H9 (cell line): ENCODE results near the gene MCF2L. TPM values are rescaled to one million over a fixed set of nuclear protein-coding genes. Genes with fewer than 3 reads are reported as not detected.

ENCODE experiments used
- DNase-seq: peaks from one replicate; pipeline ENCODE4 v3.0.0-alpha.2; 2017
- H2AFZ ChIP-seq: one replicate; pipeline ENCODE4 v1.6.1; 2013; ENCODE audit warnings: mild to moderate bottlenecking, low read length, control low read depth, moderate library complexity
- H2AK5ac ChIP-seq: 2 replicates; pipeline ENCODE4 v1.6.1; 2013; ENCODE audit warnings: low read length, control low read depth, mixed read lengths; ENCODE audit not compliant: insufficient read length
- H2BK120ac ChIP-seq: one replicate; pipeline ENCODE4 v1.6.1; 2013; ENCODE audit warnings: low read depth, mild to moderate bottlenecking, low read length, control low read depth, inconsistent platforms; ENCODE audit not compliant: poor library complexity, severe bottlenecking
- H2BK12ac ChIP-seq: 2 replicates; pipeline ENCODE4 v1.6.1; 2013; ENCODE audit warnings: low read length, control low read depth, mixed read lengths, low read depth; ENCODE audit not compliant: insufficient read length
- H2BK15ac ChIP-seq: 2 replicates; pipeline ENCODE4 v1.6.1; 2013; ENCODE audit warnings: low read depth, low read length, control low read depth
- H2BK20ac ChIP-seq: one replicate; pipeline ENCODE4 v1.6.1; 2013; ENCODE audit warnings: low read depth, mild to moderate bottlenecking, low read length, control low read depth, inconsistent platforms; ENCODE audit not compliant: poor library complexity, severe bottlenecking
- H2BK5ac ChIP-seq: 2 replicates; pipeline ENCODE4 v1.6.1; 2013; ENCODE audit warnings: low read length, control low read depth, mixed read lengths; ENCODE audit not compliant: insufficient read length
- H3K14ac ChIP-seq: 2 replicates; pipeline ENCODE4 v1.6.1; 2013; ENCODE audit warnings: low read length, control low read depth; ENCODE audit not compliant: insufficient read depth
- H3K18ac ChIP-seq: 2 replicates; pipeline ENCODE4 v1.6.1; 2013; ENCODE audit warnings: low read depth, mild to moderate bottlenecking, mixed read lengths, low read length, control low read depth; ENCODE audit not compliant: insufficient read length
- H3K23ac ChIP-seq: 2 replicates; pipeline ENCODE4 v1.6.1; 2013; ENCODE audit warnings: low read length, control low read depth, mixed read lengths, low read depth; ENCODE audit not compliant: insufficient read length
- H3K23me2 ChIP-seq: 2 replicates; pipeline ENCODE4 v1.6.1; 2013; ENCODE audit warnings: low read depth, mild to moderate bottlenecking, mixed read lengths, low read length, control low read depth; ENCODE audit not compliant: insufficient read length, poor library complexity, severe bottlenecking
- H3K27ac ChIP-seq: 2 replicates; pipeline ENCODE4 v1.5.1; 2013; ENCODE audit warnings: low read length, control low read depth, mixed read lengths, low read depth; ENCODE audit not compliant: insufficient read length
- H3K27me3 ChIP-seq: 2 replicates; pipeline ENCODE4 v1.6.1; 2013; ENCODE audit warnings: low read length, control low read depth, inconsistent platforms; ENCODE audit not compliant: insufficient read depth
- H3K4ac ChIP-seq: 2 replicates; pipeline ENCODE4 v1.6.1; 2013; ENCODE audit warnings: low read depth, mild to moderate bottlenecking, control low read depth, inconsistent platforms, low read length, moderate library complexity
- H3K4me1 ChIP-seq: 2 replicates; pipeline ENCODE4 v1.6.1; 2013; ENCODE audit warnings: low read length, control low read depth, inconsistent platforms; ENCODE audit not compliant: insufficient read depth
- H3K4me2 ChIP-seq: 2 replicates; pipeline ENCODE4 v1.6.1; 2013; ENCODE audit warnings: low read length, control low read depth, mixed read lengths; ENCODE audit not compliant: insufficient read length, insufficient read depth
- H3K56ac ChIP-seq: 2 replicates; pipeline ENCODE4 v1.6.1; 2013; ENCODE audit warnings: low read depth, mild to moderate bottlenecking, mixed read lengths, low read length, control low read depth; ENCODE audit not compliant: insufficient read length
- H3K79me1 ChIP-seq: 2 replicates; pipeline ENCODE4 v1.6.1; 2013; ENCODE audit warnings: low read depth, mild to moderate bottlenecking, moderate library complexity, low read length, control low read depth, inconsistent platforms; ENCODE audit not compliant: insufficient read depth, poor library complexity, severe bottlenecking
- H3K79me2 ChIP-seq: 2 replicates; pipeline ENCODE4 v1.6.1; 2013; ENCODE audit warnings: low read length, control low read depth, inconsistent platforms; ENCODE audit not compliant: insufficient read depth
- H3K9ac ChIP-seq: 2 replicates; pipeline ENCODE4 v1.6.1; 2013; ENCODE audit warnings: low read length, control low read depth, mixed read lengths; ENCODE audit not compliant: insufficient read length; ENCODE audit errors: extremely low read depth
- H3K9me3 ChIP-seq: one replicate; pipeline ENCODE4 v1.6.1; 2013; ENCODE audit warnings: low read depth, low read length, inconsistent platforms; ENCODE audit not compliant: control insufficient read depth
- H3T11ph ChIP-seq: one replicate; pipeline ENCODE4 v1.6.1; 2013; ENCODE audit warnings: mild to moderate bottlenecking, low read length, control low read depth, inconsistent platforms
- H4K20me1 ChIP-seq: one replicate; pipeline ENCODE4 v1.6.1; 2013; ENCODE audit not compliant: control insufficient read depth, insufficient read length, insufficient read depth
- H4K5ac ChIP-seq: 2 replicates; pipeline ENCODE4 v1.6.1; 2013; ENCODE audit warnings: low read depth, mild to moderate bottlenecking, mixed read lengths, low read length, control low read depth; ENCODE audit not compliant: insufficient read length
- H4K8ac ChIP-seq: replicated peaks from 2 replicates; pipeline ENCODE4 v1.6.1; 2013; ENCODE audit warnings: low read length, control low read depth, mixed read lengths, low read depth; ENCODE audit not compliant: insufficient read length
- H4K91ac ChIP-seq: 2 replicates; pipeline ENCODE4 v1.6.1; 2013; ENCODE audit warnings: low read depth, mild to moderate bottlenecking, moderate library complexity, mixed read lengths, low read length, control low read depth; ENCODE audit not compliant: insufficient read length
- H3K27ac Mint-ChIP-seq, 3 experiments: 2 replicates in 2 of 3; 3 replicates in 1 of 3; pipeline ENCODE4 v1.8.0; 2020 to 2021; ENCODE audit warnings: mixed read lengths in 3 of 3, mild to moderate bottlenecking in 1 of 3, moderate library complexity in 1 of 3
- H3K27me3 Mint-ChIP-seq: 2 replicates; pipeline ENCODE4 v1.8.0; 2021; ENCODE audit warnings: low read depth, mild to moderate bottlenecking, moderate library complexity, mixed read lengths
- H3K36me3 Mint-ChIP-seq, 3 experiments: 2 replicates in 2 of 3; 3 replicates in 1 of 3; pipeline ENCODE4 v1.8.0; 2020 to 2021; ENCODE audit warnings: low read depth in 3 of 3, mixed read lengths in 3 of 3; ENCODE audit not compliant: insufficient read depth in 1 of 3
- H3K4me1 Mint-ChIP-seq, 2 experiments: 2 replicates each; pipeline ENCODE4 v1.8.0; 2020; ENCODE audit warnings: mixed read lengths in 2 of 2
- H3K4me3 Mint-ChIP-seq, 2 experiments: 2 replicates in 1 of 2; 3 replicates in 1 of 2; pipeline ENCODE4 v1.8.0; 2020 to 2021; ENCODE audit warnings: mild to moderate bottlenecking in 2 of 2, mixed read lengths in 2 of 2, moderate library complexity in 1 of 2
- H3K9me3 Mint-ChIP-seq, 2 experiments: 2 replicates in 1 of 2; 3 replicates in 1 of 2; pipeline ENCODE4 v1.8.0; 2020; ENCODE audit warnings: mild to moderate bottlenecking in 2 of 2, mixed read lengths in 2 of 2, moderate library complexity in 1 of 2
- CTCF ChIP-seq: fragments of 200-600 bp; sonication (generic); conservative IDR thresholded peaks from 3 replicates; pipeline ENCODE4 v1.8.0; 2021; ENCODE audit warnings: antibody characterized with exemption, mild to moderate bottlenecking
- WGBS: extraction: QIAGEN DNeasy Blood & Tissue Kit; methylation state at CpG from one replicate; pipeline ENCODE4 v1.1.7; 2013; ENCODE audit warnings: missing lambda C conversion rate, low lambda C conversion rate, mixed read lengths; ENCODE audit not compliant: insufficient read length; ENCODE audit errors: extremely low coverage; 5-methylcytosine and 5-hydroxymethylcytosine counted together
- total RNA-seq: library from RNA; stranded (reverse); gene quantifications from 2 replicates; pipeline ENCODE4 v1.2.1, GENCODE V29; 2021

The MCF2L gene
- total RNA-seq, 1 experiment from 2014 or later = 18.5 TPM

GRCh38 chr13:113140677-113141600 lies 171.9 kb downstream of the MCF2L start:
- H4K91ac ChIP-seq = no peak overlapping the region
- no peak overlapping the region for H4K8ac ChIP-seq
- H3K23me2 ChIP-seq = no peaks in the 10 kb centered on the region
- no peak overlapping the region for H3K27ac Mint-ChIP-seq
- H3K18ac ChIP-seq = no peak overlapping the region
- no peak overlapping the region for H3K9ac ChIP-seq
- no peak overlapping the region for H2BK120ac ChIP-seq
- H3K4ac ChIP-seq = no peak overlapping the region
- no peak overlapping the region for H2AFZ ChIP-seq
- H3K9me3 ChIP-seq = no peaks in the 10 kb centered on the region
- H3K4me1 Mint-ChIP-seq = peaks cover 14 to 29% of the 10 kb centered on the region in 2 experiments
- H3K9me3 Mint-ChIP-seq = no peaks in the 10 kb centered on the region
- no peaks in the 10 kb centered on the region for H3K79me1 ChIP-seq
- H3K4me1 ChIP-seq = no peaks in the 10 kb centered on the region
- no peak overlapping the region for H4K5ac ChIP-seq
- no peak overlapping the region for H2BK12ac ChIP-seq
- no peak overlapping the region for H3K4me2 ChIP-seq
- H3K14ac ChIP-seq = no peak overlapping the region
- no CpG with 5 or more reads among the region's 26 CpGs for WGBS
- H3T11ph ChIP-seq = no peak overlapping the region
- H3K27ac ChIP-seq = no peak overlapping the region
- no peaks in the 10 kb centered on the region for H3K79me2 ChIP-seq
- H3K56ac ChIP-seq = no peak overlapping the region
- no peak overlapping the region for H3K4me3 Mint-ChIP-seq
- TF ChIP-seq CTCF = no peak
- no peaks in the 10 kb centered on the region; a peak in 1 of 7 replicates for H3K36me3 Mint-ChIP-seq
- no peaks in the 10 kb centered on the region for H3K27me3 Mint-ChIP-seq
- H4K20me1 ChIP-seq = no peaks in the 10 kb centered on the region
- H3K23ac ChIP-seq = no peak overlapping the region
- H3K27me3 ChIP-seq = no peaks in the 10 kb centered on the region
- H2BK20ac ChIP-seq = no peak overlapping the region
- no peak overlapping the region for H2AK5ac ChIP-seq
- H2BK5ac ChIP-seq = no peak overlapping the region
- peak; percentile 26 for DNase-seq
- H2BK15ac ChIP-seq = no peak overlapping the region
